Lung (tissue), 12 donors: ENCODE measurements around the gene MUC4. TPM values are rescaled to one million over a fixed set of nuclear protein-coding genes. Genes with fewer than 3 reads are reported as not detected.
A peak's percentile ranks its signal among the peaks of the same experiment; 100 is the strongest.

ENCODE experiments used
- ATAC-seq: fragments of 200-7000 bp; cut with Tn5 transposase; one replicate; pipeline ENCODE4 v1.9.1; 2020; ENCODE audit warnings: moderate number of reproducible peaks; ENCODE audit not compliant: insufficient read depth, low FRiP score
- DNase-seq, 3 donors: peaks; one replicate each; pipeline ENCODE4 v3.0.0-alpha.2; 2013 to 2017
- H3K27ac ChIP-seq, 2 donors: one replicate each; pipeline ENCODE4 v1.5.1; 2013; ENCODE audit warnings: mild to moderate bottlenecking in 2 of 2, moderate library complexity in 2 of 2, control low read depth in 1 of 2, inconsistent platforms in 1 of 2, low read depth in 1 of 2, low read length in 1 of 2
- H3K27me3 ChIP-seq, 3 donors: one replicate each; pipeline ENCODE4 v1.5.1; 2013; ENCODE audit warnings: low read length in 2 of 3; ENCODE audit not compliant: control insufficient read depth in 3 of 3, insufficient read depth in 3 of 3
- H3K36me3 ChIP-seq, 4 donors: one replicate each; pipeline ENCODE4 v1.5.1; 2013; ENCODE audit warnings: low read length in 4 of 4, mild to moderate bottlenecking in 1 of 4, moderate library complexity in 1 of 4; ENCODE audit not compliant: control insufficient read depth in 4 of 4, insufficient read depth in 4 of 4
- H3K4me1 ChIP-seq, 5 donors: one replicate each; pipeline ENCODE4 v1.5.1; 2013; ENCODE audit warnings: low read length in 5 of 5, mild to moderate bottlenecking in 2 of 5, moderate library complexity in 1 of 5; ENCODE audit not compliant: control insufficient read depth in 5 of 5, insufficient read depth in 5 of 5
- H3K4me3 ChIP-seq: one replicate; pipeline ENCODE4 v1.5.1; 2013; ENCODE audit warnings: mild to moderate bottlenecking, control low read depth, moderate library complexity
- H3K9ac ChIP-seq, 2 donors: one replicate each; pipeline ENCODE4 v1.5.1; 2013; ENCODE audit warnings: low read length in 2 of 2, control low read depth in 1 of 2; ENCODE audit not compliant: insufficient read depth in 1 of 2
- H3K9me3 ChIP-seq, 4 donors: one replicate each; pipeline ENCODE4 v1.5.1; 2013; ENCODE audit warnings: low read length in 3 of 4, mild to moderate bottlenecking in 1 of 4, moderate library complexity in 1 of 4; ENCODE audit not compliant: control insufficient read depth in 4 of 4, insufficient read depth in 3 of 4
- WGBS, 2 donors: extraction: QIAGEN DNeasy Blood & Tissue Kit; methylation state at CpG; one replicate each; pipeline ENCODE4 v1.1.7; 2013; 5-methylcytosine and 5-hydroxymethylcytosine counted together
- polyA plus RNA-seq, 2 donors: library from polyadenylated mRNA; stranded (reverse); fragments of 200-250 nt; gene quantifications; one replicate each; pipeline ENCODE4 v1.2.1, GENCODE V29; 2013
- total RNA-seq, 2 donors: library from RNA; depleted of rRNA in 1 of 2; stranded (reverse); fragments of >200 nt in 1 of 2; gene quantifications; one replicate each; pipeline ENCODE4 v1.2.1, GENCODE V29; 2014 to 2021
- TF ChIP-seq, protein P1 (sequence below): IDR thresholded peaks from 2 replicates; pipeline ENCODE4 v1.5.1; 2012; ENCODE audit warnings: mild to moderate bottlenecking; ENCODE audit errors: control extremely low read depth, extremely low read depth
- donor health status: control.
- donor health status: control.
- donor health status: Bipolar disorder and iron deficiency.
- donor health status: healthy.
- donor health status: DM: yes; HTN: yes; CAD: no.

Gene MUC4
- total and polyA plus RNA-seq, 4 donors: 10.0 to 56.0 (median 21.9) TPM

DNA sequence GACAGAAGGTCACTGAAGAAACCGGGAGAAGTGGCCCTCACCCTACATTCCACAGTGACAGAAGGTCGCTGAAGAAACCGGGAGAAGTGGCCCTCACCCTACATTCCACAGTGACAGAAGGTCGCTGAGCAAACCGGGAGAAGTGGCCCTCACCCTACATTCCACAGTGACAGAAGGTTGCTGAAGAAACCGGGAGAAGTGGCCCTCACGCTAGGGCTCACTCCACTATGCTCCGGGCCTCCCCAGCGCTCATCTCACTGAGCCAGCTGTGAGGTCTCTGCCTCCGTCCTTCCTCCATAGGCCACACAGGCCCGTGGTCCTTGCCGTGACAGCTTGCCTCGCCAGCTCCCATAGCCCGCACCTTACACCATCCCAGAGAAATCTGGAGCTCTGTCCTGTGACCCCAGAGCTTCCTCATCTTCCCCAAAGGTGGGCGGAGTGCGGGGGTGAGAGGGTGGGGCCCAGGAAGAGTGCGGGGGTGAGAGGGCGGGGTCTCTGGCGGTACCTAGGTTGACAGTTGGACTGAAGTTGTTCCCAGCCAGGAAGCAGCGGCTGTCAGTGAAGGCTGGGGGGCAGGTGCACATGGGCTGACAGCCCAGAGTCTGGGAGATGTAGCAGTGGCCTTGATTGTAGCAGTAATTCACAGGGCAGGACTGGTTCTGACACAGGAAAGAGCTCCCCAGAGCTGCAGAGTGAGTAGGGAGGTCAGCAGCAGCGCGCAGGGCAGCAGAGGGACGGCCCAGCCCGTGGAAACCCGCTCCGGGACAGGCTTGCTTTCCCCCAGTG, 59.0 kb downstream of the MUC4 start:
- Histone ChIP-seq H3K4me1 (peaks cover 0 to 16% (median 0%) of the 10 kb centered on the region in 5 donors), H3K27ac (peak overlapping the region in 1 of 2 donors; percentile 44), H3K4me3 (no peak overlapping the region), H3K9ac (no peak overlapping the region), H3K36me3 (no peaks in the 10 kb centered on the region), H3K27me3 (peaks cover 0 to 7% (median 0%) of the 10 kb centered on the region in 3 donors), H3K9me3 (no peaks in the 10 kb centered on the region)
- WGBS, 2 donors: 69 to 80% methylated on average over 26 of the region's 26 CpGs
- ATAC-seq (peak; percentile 29), DNase-seq (no peak)
- TF ChIP-seq, protein P1, sequence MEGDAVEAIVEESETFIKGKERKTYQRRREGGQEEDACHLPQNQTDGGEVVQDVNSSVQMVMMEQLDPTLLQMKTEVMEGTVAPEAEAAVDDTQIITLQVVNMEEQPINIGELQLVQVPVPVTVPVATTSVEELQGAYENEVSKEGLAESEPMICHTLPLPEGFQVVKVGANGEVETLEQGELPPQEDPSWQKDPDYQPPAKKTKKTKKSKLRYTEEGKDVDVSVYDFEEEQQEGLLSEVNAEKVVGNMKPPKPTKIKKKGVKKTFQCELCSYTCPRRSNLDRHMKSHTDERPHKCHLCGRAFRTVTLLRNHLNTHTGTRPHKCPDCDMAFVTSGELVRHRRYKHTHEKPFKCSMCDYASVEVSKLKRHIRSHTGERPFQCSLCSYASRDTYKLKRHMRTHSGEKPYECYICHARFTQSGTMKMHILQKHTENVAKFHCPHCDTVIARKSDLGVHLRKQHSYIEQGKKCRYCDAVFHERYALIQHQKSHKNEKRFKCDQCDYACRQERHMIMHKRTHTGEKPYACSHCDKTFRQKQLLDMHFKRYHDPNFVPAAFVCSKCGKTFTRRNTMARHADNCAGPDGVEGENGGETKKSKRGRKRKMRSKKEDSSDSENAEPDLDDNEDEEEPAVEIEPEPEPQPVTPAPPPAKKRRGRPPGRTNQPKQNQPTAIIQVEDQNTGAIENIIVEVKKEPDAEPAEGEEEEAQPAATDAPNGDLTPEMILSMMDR: no peak

DNA sequence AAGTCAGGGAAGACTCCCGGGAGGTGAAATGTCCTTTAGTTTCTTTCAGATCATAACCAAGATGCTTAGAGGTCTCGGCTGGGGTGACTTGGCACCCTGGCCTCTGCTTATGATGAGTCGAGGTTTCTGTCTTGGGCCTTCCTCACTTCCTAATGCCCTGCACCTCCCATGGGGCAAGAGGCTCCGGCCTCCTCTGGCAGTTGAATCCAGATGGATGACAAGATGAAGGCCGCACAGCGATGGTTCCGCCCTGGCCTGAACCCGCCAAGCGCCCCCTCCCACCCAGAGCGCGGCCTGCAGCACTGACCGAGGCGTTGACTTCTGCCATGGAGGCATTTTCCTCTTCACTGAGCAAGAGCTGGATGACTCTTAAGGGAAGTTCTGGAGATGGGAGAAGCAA, 59.7 kb downstream of the MUC4 start:
- Histone ChIP-seq H3K27ac (no peak overlapping the region), H3K4me1 (peaks cover 0 to 10% (median 0%) of the 10 kb centered on the region in 5 donors), H3K36me3 (no peaks in the 10 kb centered on the region), H3K9ac (no peak overlapping the region), H3K9me3 (no peaks in the 10 kb centered on the region), H3K27me3 (peaks cover 0 to 7% (median 0%) of the 10 kb centered on the region in 3 donors), H3K4me3 (no peak overlapping the region)
- 89 to 92% methylated on average over 13 of the region's 13 CpGs for WGBS, 2 donors
- no peak for DNase-seq
- TF ChIP-seq, protein P1: no peak
- no peak for ATAC-seq

DNA sequence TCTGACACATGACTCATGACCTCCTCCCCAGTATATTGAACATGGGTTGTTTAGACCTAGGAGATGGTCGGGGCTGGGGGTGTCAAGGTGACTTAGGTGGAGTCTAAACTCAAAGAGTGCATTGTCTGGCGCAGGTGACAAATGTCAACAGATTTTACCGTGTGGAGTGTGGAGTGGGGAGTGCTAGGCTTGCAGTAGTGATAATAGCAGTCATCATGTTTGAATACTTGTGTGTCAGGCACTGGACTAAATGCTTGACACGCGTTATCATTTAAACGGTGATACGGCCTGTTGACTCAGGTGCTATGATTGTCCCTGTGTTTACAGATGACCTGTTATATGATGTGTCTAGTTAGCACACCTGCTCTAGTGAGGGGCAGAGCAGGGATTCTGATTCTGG, 60.2 kb downstream of the MUC4 start:
- TF ChIP-seq, protein P1: no peak
- DNase-seq: no peak
- peaks cover 0 to 9% (median 0%) of the 10 kb centered on the region in 5 donors for H3K4me1 ChIP-seq
- H3K9me3 ChIP-seq: no peaks in the 10 kb centered on the region
- no peaks in the 10 kb centered on the region for H3K36me3 ChIP-seq
- ATAC-seq: no peak
- no peak overlapping the region for H3K4me3 ChIP-seq
- 70 to 86% methylated on average over 7 of the region's 7 CpGs for WGBS, 2 donors
- no peak overlapping the region for H3K9ac ChIP-seq
- H3K27ac ChIP-seq: no peak overlapping the region
- H3K27me3 ChIP-seq: peaks cover 0 to 10% (median 0%) of the 10 kb centered on the region in 3 donors
